Measurements from ENCODE around the gene CDC42BPA.

The CDC42BPA gene

DNA sequence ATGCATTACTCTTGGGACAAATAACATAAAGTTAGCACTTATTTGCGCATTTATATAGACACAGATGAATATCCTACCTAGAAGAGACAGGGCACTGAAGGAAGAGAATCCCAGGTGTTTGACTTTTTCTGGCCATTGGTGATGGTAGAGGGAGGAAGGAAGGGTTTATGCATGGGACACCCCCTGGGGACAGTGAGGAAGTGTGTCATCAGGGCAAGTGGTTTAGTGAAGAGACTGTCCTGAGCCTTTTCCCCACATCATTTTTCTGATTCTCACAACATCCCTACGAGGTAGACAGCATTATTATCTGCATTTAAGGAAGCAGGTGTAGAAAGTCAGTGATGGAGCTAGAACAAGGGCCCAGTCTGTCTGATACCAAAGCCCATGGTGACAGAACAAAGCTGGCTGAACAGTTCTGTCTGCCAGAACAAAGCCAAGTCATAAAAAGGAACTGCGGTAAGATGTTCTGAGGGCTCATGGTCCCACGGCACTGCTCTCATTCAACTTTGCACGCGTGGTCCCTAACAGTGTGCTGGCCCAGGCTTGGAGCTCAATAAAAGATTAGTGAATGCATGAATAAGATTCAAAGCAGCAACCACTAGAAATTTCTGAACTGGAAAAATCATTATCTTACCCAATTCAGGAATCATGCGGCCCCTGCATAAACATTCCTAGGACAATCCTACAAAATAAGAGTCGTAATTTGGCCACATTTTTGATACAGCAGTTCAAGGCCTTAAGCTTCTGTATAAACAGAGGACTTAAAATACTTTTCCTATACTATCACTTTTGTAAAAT is 12.2 kb upstream of the CDC42BPA start:
- no peak overlapping the region for H3K4me3 ChIP-seq (ENCODE audit: low read length)
- DNase-seq (ENCODE audit: low read depth), result no peak
- TF ChIP-seq, protein P1, sequence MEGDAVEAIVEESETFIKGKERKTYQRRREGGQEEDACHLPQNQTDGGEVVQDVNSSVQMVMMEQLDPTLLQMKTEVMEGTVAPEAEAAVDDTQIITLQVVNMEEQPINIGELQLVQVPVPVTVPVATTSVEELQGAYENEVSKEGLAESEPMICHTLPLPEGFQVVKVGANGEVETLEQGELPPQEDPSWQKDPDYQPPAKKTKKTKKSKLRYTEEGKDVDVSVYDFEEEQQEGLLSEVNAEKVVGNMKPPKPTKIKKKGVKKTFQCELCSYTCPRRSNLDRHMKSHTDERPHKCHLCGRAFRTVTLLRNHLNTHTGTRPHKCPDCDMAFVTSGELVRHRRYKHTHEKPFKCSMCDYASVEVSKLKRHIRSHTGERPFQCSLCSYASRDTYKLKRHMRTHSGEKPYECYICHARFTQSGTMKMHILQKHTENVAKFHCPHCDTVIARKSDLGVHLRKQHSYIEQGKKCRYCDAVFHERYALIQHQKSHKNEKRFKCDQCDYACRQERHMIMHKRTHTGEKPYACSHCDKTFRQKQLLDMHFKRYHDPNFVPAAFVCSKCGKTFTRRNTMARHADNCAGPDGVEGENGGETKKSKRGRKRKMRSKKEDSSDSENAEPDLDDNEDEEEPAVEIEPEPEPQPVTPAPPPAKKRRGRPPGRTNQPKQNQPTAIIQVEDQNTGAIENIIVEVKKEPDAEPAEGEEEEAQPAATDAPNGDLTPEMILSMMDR (conservative IDR thresholded peaks at IDR 0.05; ENCODE audit: low read length), result no peak

DNA sequence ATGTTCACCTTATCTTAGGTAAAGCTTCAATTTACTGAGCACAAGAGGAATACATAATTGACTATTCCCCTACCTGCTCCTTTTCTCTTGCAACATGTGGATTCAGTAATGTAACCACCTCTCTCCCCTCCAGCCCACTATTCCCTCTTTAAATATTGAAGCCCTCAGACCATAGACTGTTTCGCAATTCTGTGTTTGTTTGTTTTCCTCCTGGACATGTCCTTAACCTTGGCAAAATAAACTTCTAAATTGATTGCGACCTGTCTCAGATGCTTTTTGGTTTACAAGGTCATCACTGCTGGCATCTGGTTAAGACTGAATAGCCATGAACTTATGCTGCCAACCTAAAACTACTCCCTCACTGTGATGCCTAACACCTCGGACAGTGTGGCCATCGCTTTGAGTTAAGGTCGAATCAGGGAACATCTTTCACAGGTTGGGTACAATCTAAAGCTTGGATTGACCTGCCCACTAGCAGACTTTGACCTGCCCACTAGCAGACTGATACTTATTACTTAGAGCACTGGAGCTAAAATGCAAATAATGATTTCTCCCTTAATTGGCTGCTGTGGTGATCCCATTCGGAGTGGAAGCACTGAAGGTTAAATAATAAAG is 10.2 kb upstream of the CDC42BPA start:
- DNase-seq (ENCODE audit: low read depth), result no peak
- TF ChIP-seq, protein P1 (conservative IDR thresholded peaks at IDR 0.05; ENCODE audit: low read length), result no peak
- no peak overlapping the region for H3K4me3 ChIP-seq (ENCODE audit: low read length)

DNA sequence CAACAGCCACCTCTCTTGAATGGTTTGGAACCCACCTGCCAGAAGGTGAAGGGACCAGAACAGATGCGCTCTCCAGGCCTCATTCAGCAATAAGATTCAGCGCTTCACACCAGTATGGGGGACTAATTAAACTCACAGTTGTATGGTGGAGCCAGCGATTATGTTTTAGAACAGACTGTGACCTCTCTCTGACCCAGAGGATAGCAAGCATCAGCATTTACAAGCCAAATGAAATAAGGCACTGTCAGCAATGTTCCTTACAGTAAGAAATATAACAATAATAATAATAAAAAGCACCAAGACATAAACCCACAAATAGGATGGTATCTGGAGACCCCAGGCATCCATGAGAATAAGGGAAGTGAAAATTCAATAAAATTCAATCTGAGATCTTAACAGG is 6.9 kb upstream of the CDC42BPA start:
- DNase-seq (ENCODE audit: low read depth), result no peak
- no peak overlapping the region for H3K4me3 ChIP-seq (ENCODE audit: low read length)
- TF ChIP-seq, protein P1 (conservative IDR thresholded peaks at IDR 0.05; ENCODE audit: low read length), result no peak

DNA sequence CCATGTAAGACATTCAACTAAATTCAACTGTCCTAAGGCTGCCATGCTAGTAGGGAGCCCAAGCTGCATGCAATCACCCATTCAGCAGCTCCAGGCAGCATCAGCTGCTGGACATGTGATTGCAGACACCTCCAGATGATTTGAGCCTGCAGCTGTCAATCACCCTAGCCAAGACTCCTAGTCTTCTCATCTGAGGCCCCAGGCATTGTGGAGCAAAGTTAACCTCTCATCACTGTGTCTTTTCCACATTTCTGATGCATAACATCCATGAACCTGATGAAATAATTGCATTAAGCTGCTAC is 5.6 kb upstream of the CDC42BPA start:
- DNase-seq (ENCODE audit: low read depth), result no peak
- H3K4me3 ChIP-seq (ENCODE audit: low read length), result no peak overlapping the region
- TF ChIP-seq, protein P1 (conservative IDR thresholded peaks at IDR 0.05; ENCODE audit: low read length), result no peak

DNA sequence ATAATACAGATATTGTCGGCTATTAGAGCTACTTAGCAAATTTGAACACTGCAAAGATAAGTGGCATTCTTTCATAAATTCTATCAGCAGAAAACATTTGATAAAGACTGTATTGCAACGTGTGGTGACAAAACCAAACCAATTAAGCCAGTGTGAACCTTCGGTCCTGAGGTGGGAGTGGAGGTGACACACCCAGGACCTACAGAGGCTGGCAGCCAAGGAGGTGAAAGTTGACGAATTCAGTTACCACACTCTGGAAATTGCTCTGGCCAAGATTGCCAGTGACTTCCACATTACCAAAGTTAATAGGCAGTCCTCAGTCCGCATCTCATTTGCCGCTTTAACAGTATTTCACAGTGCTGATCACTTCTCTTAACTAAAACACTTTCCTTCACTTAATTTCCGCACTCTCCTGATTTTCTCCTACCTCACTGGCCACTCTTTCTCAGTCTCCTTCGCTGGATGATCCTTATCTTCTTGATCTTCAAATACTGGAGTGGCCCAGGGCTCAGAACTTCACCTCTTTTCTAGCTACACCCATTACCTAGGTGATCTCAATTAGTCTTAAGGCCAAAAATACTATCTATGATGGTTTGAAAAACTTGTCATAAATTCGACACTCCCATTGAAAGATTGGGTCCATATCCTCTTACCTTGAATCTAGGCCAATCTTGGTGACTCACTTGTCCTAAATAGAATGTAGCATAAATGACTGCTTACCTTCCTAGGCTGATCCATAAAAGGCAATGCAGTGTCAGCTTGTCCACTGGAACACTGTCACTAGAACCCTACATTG is 5.1 kb upstream of the CDC42BPA start:
- DNase-seq (ENCODE audit: low read depth), result no peak
- TF ChIP-seq, protein P1 (conservative IDR thresholded peaks at IDR 0.05; ENCODE audit: low read length), result no peak
- H3K4me3 ChIP-seq (ENCODE audit: low read length), result no peak overlapping the region

DNA sequence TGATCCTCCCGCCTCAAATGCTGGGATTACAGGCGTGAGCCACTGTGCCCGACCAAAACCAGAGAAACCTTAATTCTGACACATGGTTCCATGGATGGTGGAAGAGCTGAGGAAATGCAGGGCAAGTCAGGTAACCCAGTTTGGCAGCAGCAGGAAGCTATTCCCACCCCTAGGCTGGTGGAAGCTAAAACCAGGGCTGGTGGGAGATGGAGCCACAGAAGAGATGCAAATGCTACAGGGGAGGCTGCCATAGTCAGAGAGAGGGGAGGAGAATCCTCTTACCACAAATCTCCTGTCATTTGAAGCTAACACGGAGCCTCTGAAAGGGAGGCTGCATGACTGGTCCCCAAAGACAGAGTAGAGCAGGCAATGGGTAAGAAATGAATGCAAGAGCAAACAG is 4.1 kb upstream of the CDC42BPA start:
- H3K4me3 ChIP-seq (ENCODE audit: low read length), result no peak overlapping the region
- DNase-seq (ENCODE audit: low read depth), result no peak
- TF ChIP-seq, protein P1 (conservative IDR thresholded peaks at IDR 0.05; ENCODE audit: low read length), result no peak

All from AG10803 (cell line).